Measurements from ENCODE around the gene SKAP1. TPM values are rescaled to one million over a fixed set of nuclear protein-coding genes. Genes with fewer than 3 reads are reported as not detected.
A peak's percentile ranks its signal among the peaks of the same experiment; 100 is the strongest.
"Not testable (repeated sequence)": the region's sequence is repeated elsewhere in the genome, so short reads cannot be mapped to it uniquely, and the experiment has no call there.

Gene SKAP1
- total RNA-seq, 1 experiment from 2014 or later: 0.31 TPM

GRCh38 chr17:48209973-48210372 is 220.0 kb downstream of the SKAP1 start:
- ChIA-PET POLR2A (ENCODE audit: unreplicated experiment) (no interaction called here), CTCF (no interaction called here)
- Histone ChIP-seq H3K9me3 (ENCODE audit: insufficient read depth, low read depth) (no peaks in the 10 kb centered on the region), H3K27me3 (ENCODE audit: insufficient read depth, low read depth) (no peaks in the 10 kb centered on the region), H3K79me2 (ENCODE audit: low read depth) (no peaks in the 10 kb centered on the region), H3K4me2 (no peak overlapping the region), H2AFZ (no peak overlapping the region), H3F3A (ENCODE audit: insufficient read depth, low read depth) (no peaks in the 10 kb centered on the region), H3K4me1 (replicated peaks; ENCODE audit: insufficient read depth) (no peaks in the 10 kb centered on the region), H3K9me2 (ENCODE audit: insufficient read depth) (no peaks in the 10 kb centered on the region), H3K36me3 (ENCODE audit: low read depth) (no peaks in the 10 kb centered on the region), H3K4me3 (no peak overlapping the region), H3K27ac (no peak overlapping the region), H4K20me1 (ENCODE audit: insufficient read depth) (no peaks in the 10 kb centered on the region)
- no peak for DNase-seq
- intact Hi-C loops (cut with micrococcal nuclease; ENCODE audit: unreplicated experiment): no loop called here
- BruUV-seq (replicated peaks): no TSS peak
- TF ChIP-seq, protein P1, sequence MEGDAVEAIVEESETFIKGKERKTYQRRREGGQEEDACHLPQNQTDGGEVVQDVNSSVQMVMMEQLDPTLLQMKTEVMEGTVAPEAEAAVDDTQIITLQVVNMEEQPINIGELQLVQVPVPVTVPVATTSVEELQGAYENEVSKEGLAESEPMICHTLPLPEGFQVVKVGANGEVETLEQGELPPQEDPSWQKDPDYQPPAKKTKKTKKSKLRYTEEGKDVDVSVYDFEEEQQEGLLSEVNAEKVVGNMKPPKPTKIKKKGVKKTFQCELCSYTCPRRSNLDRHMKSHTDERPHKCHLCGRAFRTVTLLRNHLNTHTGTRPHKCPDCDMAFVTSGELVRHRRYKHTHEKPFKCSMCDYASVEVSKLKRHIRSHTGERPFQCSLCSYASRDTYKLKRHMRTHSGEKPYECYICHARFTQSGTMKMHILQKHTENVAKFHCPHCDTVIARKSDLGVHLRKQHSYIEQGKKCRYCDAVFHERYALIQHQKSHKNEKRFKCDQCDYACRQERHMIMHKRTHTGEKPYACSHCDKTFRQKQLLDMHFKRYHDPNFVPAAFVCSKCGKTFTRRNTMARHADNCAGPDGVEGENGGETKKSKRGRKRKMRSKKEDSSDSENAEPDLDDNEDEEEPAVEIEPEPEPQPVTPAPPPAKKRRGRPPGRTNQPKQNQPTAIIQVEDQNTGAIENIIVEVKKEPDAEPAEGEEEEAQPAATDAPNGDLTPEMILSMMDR (conservative IDR thresholded peaks at IDR 0.05): no peak
- no peak for TF ChIP-seq EZH2 (IDR thresholded peaks at IDR 0.05; ENCODE audit: low read depth)

GRCh38 chr17:48207776-48208544 is 222.1 kb downstream of the SKAP1 start:
- POLR2A ChIA-PET (ENCODE audit: unreplicated experiment): no interaction called here

DNA sequence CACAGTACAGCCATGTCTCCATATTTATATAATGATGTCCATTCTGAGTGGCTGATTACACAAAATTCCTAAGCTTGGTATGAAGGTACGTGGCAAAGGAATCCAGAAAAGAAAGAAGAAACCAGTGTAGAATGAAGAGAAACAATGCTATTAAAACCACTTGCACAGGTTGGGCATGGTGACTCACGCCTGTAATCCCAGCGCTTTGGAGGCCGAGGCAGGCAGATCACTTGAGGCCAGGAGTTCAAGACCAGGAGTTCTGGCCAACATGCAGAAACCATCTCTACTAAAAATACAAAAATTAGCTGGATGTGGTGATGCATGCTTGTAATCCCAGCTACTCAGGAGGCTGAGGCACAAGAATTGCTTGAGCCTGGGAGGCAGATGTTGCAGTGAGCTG is 223.0 kb downstream of the SKAP1 start:
- H3F3A ChIP-seq (ENCODE audit: insufficient read depth, low read depth); H3K27me3 ChIP-seq (ENCODE audit: insufficient read depth, low read depth); intact Hi-C loops (cut with micrococcal nuclease; ENCODE audit: unreplicated experiment); POLR2A ChIA-PET (ENCODE audit: unreplicated experiment); H3K27ac ChIP-seq; BruUV-seq (replicated peaks); H3K9me2 ChIP-seq (ENCODE audit: insufficient read depth); H2AFZ ChIP-seq; H3K36me3 ChIP-seq (ENCODE audit: low read depth); H3K4me3 ChIP-seq; H3K4me1 ChIP-seq (replicated peaks; ENCODE audit: insufficient read depth); H3K4me2 ChIP-seq; H3K79me2 ChIP-seq (ENCODE audit: low read depth); H4K20me1 ChIP-seq (ENCODE audit: insufficient read depth); H3K9me3 ChIP-seq (ENCODE audit: insufficient read depth, low read depth): not testable (repeated sequence)
- DNase-seq: peak in 1 of 2 experiments; percentile 8
- CTCF ChIA-PET: interaction anchor here (0.7 kb wide), 1 partner anchor 36 kb away, joined by 7 read pairs; no protein-coding TSS in a partner anchor

More at GRCh38 chr17:48207776-48208544, 222.1 kb downstream of the SKAP1 start:
- CTCF ChIA-PET: no interaction called here
- Histone ChIP-seq H4K20me1 (ENCODE audit: insufficient read depth) (no peaks in the 10 kb centered on the region), H3K27ac (no peak overlapping the region), H2AFZ (no peak overlapping the region), H3K4me2 (no peak overlapping the region), H3K79me2 (ENCODE audit: low read depth) (no peaks in the 10 kb centered on the region), H3F3A (ENCODE audit: insufficient read depth, low read depth) (no peaks in the 10 kb centered on the region), H3K27me3 (ENCODE audit: insufficient read depth, low read depth) (no peaks in the 10 kb centered on the region), H3K4me1 (replicated peaks; ENCODE audit: insufficient read depth) (no peaks in the 10 kb centered on the region), H3K9me3 (ENCODE audit: insufficient read depth, low read depth) (no peaks in the 10 kb centered on the region), H3K36me3 (ENCODE audit: low read depth) (no peaks in the 10 kb centered on the region), H3K4me3 (no peak overlapping the region), H3K9me2 (ENCODE audit: insufficient read depth) (no peaks in the 10 kb centered on the region)
- no peak for TF ChIP-seq EZH2 (IDR thresholded peaks at IDR 0.05; ENCODE audit: low read depth)
- TF ChIP-seq, protein P1 (conservative IDR thresholded peaks at IDR 0.05): no peak
- DNase-seq: no peak
- BruUV-seq (replicated peaks): no TSS peak
- intact Hi-C loops (cut with micrococcal nuclease; ENCODE audit: unreplicated experiment): no loop called here

- no peaks in the 10 kb centered on the region; the same call in 1 of the 2 replicates for H3K9me2 ChIP-seq (ENCODE audit: insufficient read depth)
- H3K4me3 ChIP-seq: no peak overlapping the region
- no peaks in the 10 kb centered on the region for H3F3A ChIP-seq (ENCODE audit: insufficient read depth, low read depth)
- H3K4me2 ChIP-seq: no peak overlapping the region
- no TSS peak for BruUV-seq (replicated peaks)
- H3K27me3 ChIP-seq (ENCODE audit: insufficient read depth, low read depth): no peaks in the 10 kb centered on the region
- no peaks in the 10 kb centered on the region for H3K79me2 ChIP-seq (ENCODE audit: low read depth)
- no peak overlapping the region for H3K27ac ChIP-seq
- POLR2A ChIA-PET (ENCODE audit: unreplicated experiment): no interaction called here
- no peak for DNase-seq
- no peak overlapping the region for H2AFZ ChIP-seq
- H3K4me1 ChIP-seq (replicated peaks; ENCODE audit: insufficient read depth): peaks cover 7% of the 10 kb centered on the region; the same call in 1 of the 2 replicates
- no peak for TF ChIP-seq EZH2 (IDR thresholded peaks at IDR 0.05; ENCODE audit: low read depth)
- TF ChIP-seq, protein P1 (conservative IDR thresholded peaks at IDR 0.05): no peak
- no peaks in the 10 kb centered on the region for H4K20me1 ChIP-seq (ENCODE audit: insufficient read depth)
- no peaks in the 10 kb centered on the region for H3K9me3 ChIP-seq (ENCODE audit: insufficient read depth, low read depth)
- CTCF ChIA-PET: no interaction called here
- intact Hi-C loops (cut with micrococcal nuclease; ENCODE audit: unreplicated experiment): no loop called here
- no peaks in the 10 kb centered on the region for H3K36me3 ChIP-seq (ENCODE audit: low read depth)
Measured at GRCh38 chr17:48202959-48203358, 227.1 kb downstream of the SKAP1 start.
